Neuronal stem cell (in vitro differentiated cells): ENCODE results near the gene TRPM7.

Source experiments
- DNase-seq: peaks from one replicate; pipeline ENCODE4 v3.0.0-alpha.2; 2013; ENCODE audit warnings: low spot score
- H2AFZ ChIP-seq: one replicate; pipeline ENCODE4 v1.6.1; 2013; ENCODE audit warnings: mild to moderate bottlenecking, low read length, inconsistent platforms
- H2AK5ac ChIP-seq: 2 replicates; pipeline ENCODE4 v1.6.1; 2013; ENCODE audit warnings: low read depth, mild to moderate bottlenecking, inconsistent platforms, low read length, moderate library complexity, mixed read lengths
- H2BK120ac ChIP-seq: 2 replicates; pipeline ENCODE4 v1.6.1; 2013; ENCODE audit warnings: low read depth, mild to moderate bottlenecking, inconsistent platforms, low read length, moderate library complexity, mixed read lengths
- H2BK12ac ChIP-seq: one replicate; pipeline ENCODE4 v1.6.1; 2013; ENCODE audit warnings: low read length, inconsistent platforms
- H2BK15ac ChIP-seq: 2 replicates; pipeline ENCODE4 v1.6.1; 2013; ENCODE audit warnings: mild to moderate bottlenecking, low read length, inconsistent platforms, mixed read lengths
- H2BK5ac ChIP-seq: one replicate; pipeline ENCODE4 v1.6.1; 2013; ENCODE audit warnings: inconsistent platforms, mild to moderate bottlenecking, low read length, moderate library complexity
- H3K14ac ChIP-seq: one replicate; pipeline ENCODE4 v1.6.1; 2013; ENCODE audit warnings: low read length, inconsistent platforms
- H3K18ac ChIP-seq: 2 replicates; pipeline ENCODE4 v1.6.1; 2013; ENCODE audit warnings: low read length, inconsistent platforms
- H3K23ac ChIP-seq: 2 replicates; pipeline ENCODE4 v1.6.1; 2013; ENCODE audit warnings: low read depth, mild to moderate bottlenecking, mixed read lengths, low read length, inconsistent platforms; ENCODE audit not compliant: poor library complexity
- H3K27ac ChIP-seq: replicated peaks from 3 replicates; pipeline ENCODE4 v1.5.1; 2013; ENCODE audit warnings: low read length, inconsistent platforms
- H3K27me3 ChIP-seq, 3 experiments: 2 replicates each; pipeline ENCODE4 v1.6.1; 2013; ENCODE audit warnings: low read length in 3 of 3, mild to moderate bottlenecking in 2 of 3, inconsistent platforms in 1 of 3, low read depth in 1 of 3, mixed read lengths in 1 of 3, moderate library complexity in 1 of 3; ENCODE audit not compliant: control insufficient read depth in 3 of 3, insufficient read depth in 3 of 3
- H3K36me3 ChIP-seq, 2 donors: replicated peaks in 1 of 2; 2 replicates each; pipeline ENCODE4 v1.6.1; 2013; ENCODE audit warnings: low read length in 2 of 2; ENCODE audit not compliant: control insufficient read depth in 2 of 2, insufficient read depth in 2 of 2
- H3K4ac ChIP-seq: 2 replicates; pipeline ENCODE4 v1.6.1; 2013; ENCODE audit warnings: inconsistent platforms, mild to moderate bottlenecking, low read length, moderate library complexity
- H3K4me1 ChIP-seq, 2 donors: 1 replicate in 1 of 2; 2 replicates in 1 of 2; pipeline ENCODE4 v1.6.1; 2013; ENCODE audit warnings: low read length in 2 of 2, low read depth in 1 of 2; ENCODE audit not compliant: control insufficient read depth in 2 of 2, insufficient read depth in 1 of 2
- H3K4me2 ChIP-seq: one replicate; pipeline ENCODE4 v1.6.1; 2013; ENCODE audit warnings: mild to moderate bottlenecking, low read length, inconsistent platforms; ENCODE audit not compliant: insufficient read depth, poor library complexity, severe bottlenecking
- H3K4me3 ChIP-seq, 2 donors: 2 replicates each; pipeline ENCODE4 v1.5.1; 2013; ENCODE audit warnings: low read length in 2 of 2, mild to moderate bottlenecking in 2 of 2, inconsistent platforms in 1 of 2, moderate library complexity in 1 of 2
- H3K79me1 ChIP-seq: one replicate; pipeline ENCODE4 v1.6.1; 2013; ENCODE audit warnings: low read depth, mild to moderate bottlenecking, inconsistent platforms, low read length, moderate library complexity
- H3K9ac ChIP-seq: one replicate; pipeline ENCODE4 v1.6.1; 2013; ENCODE audit warnings: mild to moderate bottlenecking, low read depth, low read length, inconsistent platforms; ENCODE audit not compliant: poor library complexity
- H3K9me3 ChIP-seq, 2 donors: replicated peaks in 1 of 2; 2 replicates each; pipeline versions ENCODE3 to v1.6.1; 2013; ENCODE audit warnings: low read length in 2 of 2, mild to moderate bottlenecking in 2 of 2, inconsistent platforms in 1 of 2, low read depth in 1 of 2, mixed read lengths in 1 of 2, moderate library complexity in 1 of 2; ENCODE audit not compliant: control insufficient read depth in 2 of 2, insufficient read depth in 1 of 2
- H4K8ac ChIP-seq: one replicate; pipeline ENCODE4 v1.6.1; 2013; ENCODE audit warnings: low read depth, mild to moderate bottlenecking, inconsistent platforms, low read length, moderate library complexity
- H4K91ac ChIP-seq: one replicate; pipeline ENCODE4 v1.6.1; 2013; ENCODE audit warnings: low read length, low read depth, mild to moderate bottlenecking, inconsistent platforms; ENCODE audit not compliant: poor library complexity
- WGBS, 2 donors: extraction: QIAGEN DNeasy Blood & Tissue Kit; methylation state at CpG; one replicate each; pipeline ENCODE4 v1.1.7; 2013; ENCODE audit warnings: missing lambda C conversion rate in 2 of 2, mixed read lengths in 1 of 2; ENCODE audit not compliant: insufficient read length in 2 of 2, insufficient replicate concordance in 1 of 2; ENCODE audit errors: extremely low coverage in 2 of 2; 5-methylcytosine and 5-hydroxymethylcytosine counted together

TRPM7 gene

DNA sequence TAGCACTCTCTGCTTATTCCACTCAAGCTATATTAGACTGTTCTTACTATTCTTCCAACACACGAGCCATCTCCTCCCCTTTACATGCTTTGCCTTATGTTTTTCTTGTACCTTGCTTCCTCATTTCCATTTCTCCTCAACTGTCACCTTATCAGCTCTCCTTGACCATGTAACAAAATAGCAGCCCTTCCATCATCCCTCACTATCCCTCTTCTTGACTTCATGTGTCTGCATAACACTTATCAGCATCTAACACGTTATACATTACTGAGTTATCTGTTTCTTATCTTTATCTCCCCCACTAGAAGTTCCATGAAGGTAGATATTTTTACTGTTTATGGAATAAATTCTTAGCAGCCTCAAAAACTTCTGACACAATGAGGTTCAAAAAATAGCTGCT lies 45.3 kb downstream of the TRPM7 start:
- no peak overlapping the region for H2BK120ac ChIP-seq
- H2BK15ac ChIP-seq: no peak overlapping the region
- H3K79me1 ChIP-seq: no peaks in the 10 kb centered on the region
- no peak overlapping the region for H4K91ac ChIP-seq
- no peak overlapping the region for H2BK5ac ChIP-seq
- no peak overlapping the region for H3K27ac ChIP-seq
- no peak overlapping the region for H3K4ac ChIP-seq
- H2BK12ac ChIP-seq: no peak overlapping the region
- peaks cover 5 to 91% of the 10 kb centered on the region in 2 donors for H3K36me3 ChIP-seq
- no peaks in the 10 kb centered on the region for H3K4me1 ChIP-seq
- H4K8ac ChIP-seq: no peak overlapping the region
- no peak overlapping the region for H3K9ac ChIP-seq
- no CpG with 5 or more reads among the region's 2 CpGs for WGBS, 2 donors
- no peak overlapping the region for H3K18ac ChIP-seq
- no peaks in the 10 kb centered on the region for H3K9me3 ChIP-seq
- no peak for DNase-seq
- no peaks in the 10 kb centered on the region for H3K27me3 ChIP-seq
- no peak overlapping the region for H3K14ac ChIP-seq
- no peak overlapping the region for H3K23ac ChIP-seq
- H2AK5ac ChIP-seq: no peak overlapping the region
- H2AFZ ChIP-seq: no peak overlapping the region
- no peak overlapping the region for H3K4me2 ChIP-seq
- H3K4me3 ChIP-seq: no peak overlapping the region

DNA sequence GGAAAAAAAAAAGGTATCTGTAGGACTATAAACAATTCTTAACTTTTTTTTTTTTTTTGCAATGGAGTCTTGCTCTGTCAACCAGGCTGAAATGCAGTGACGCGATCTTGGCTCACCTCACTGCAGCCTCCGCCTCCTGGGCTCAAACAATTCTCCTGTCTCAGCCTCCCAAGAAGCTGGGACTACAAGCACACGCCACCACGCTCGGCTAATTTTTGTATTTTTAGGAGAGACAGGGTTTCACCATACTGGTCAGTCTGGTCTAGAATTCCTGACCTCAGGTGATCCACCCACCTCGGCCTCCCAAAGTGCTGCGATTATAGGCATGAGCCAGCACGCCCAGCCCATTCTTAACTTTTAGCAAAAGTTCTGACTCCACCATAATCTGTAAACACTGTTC lies 50.5 kb downstream of the TRPM7 start:
- no CpG with 5 or more reads among the region's 9 CpGs for WGBS, 2 donors
- H3K4me3 ChIP-seq: no peak overlapping the region
- no peak overlapping the region for H2BK15ac ChIP-seq
- no peak for DNase-seq
- no peak overlapping the region for H2BK120ac ChIP-seq
- H3K9ac ChIP-seq: no peak overlapping the region
- H3K4me2 ChIP-seq: no peak overlapping the region
- H3K27me3 ChIP-seq: no peaks in the 10 kb centered on the region
- no peak overlapping the region for H4K91ac ChIP-seq
- no peak overlapping the region for H3K4ac ChIP-seq
- H2BK5ac ChIP-seq: no peak overlapping the region
- no peak overlapping the region for H2AK5ac ChIP-seq
- no peak overlapping the region for H3K27ac ChIP-seq
- H4K8ac ChIP-seq: no peak overlapping the region
- no peak overlapping the region for H2AFZ ChIP-seq
- H3K23ac ChIP-seq: no peak overlapping the region
- no peaks in the 10 kb centered on the region for H3K79me1 ChIP-seq
- H2BK12ac ChIP-seq: no peak overlapping the region
- H3K4me1 ChIP-seq: no peaks in the 10 kb centered on the region
- no peak overlapping the region for H3K14ac ChIP-seq
- no peak overlapping the region for H3K18ac ChIP-seq
- H3K9me3 ChIP-seq: no peaks in the 10 kb centered on the region
- H3K36me3 ChIP-seq: peaks cover 1 to 93% of the 10 kb centered on the region in 2 donors

GRCh38 chr15:50633653-50634052 lies 52.9 kb downstream of the TRPM7 start:
- Histone ChIP-seq H2AK5ac (no peak overlapping the region), H4K91ac (no peak overlapping the region), H2BK12ac (no peak overlapping the region), H3K79me1 (no peaks in the 10 kb centered on the region), H3K9me3 (no peaks in the 10 kb centered on the region), H3K4me1 (no peaks in the 10 kb centered on the region), H3K23ac (no peak overlapping the region), H3K14ac (no peak overlapping the region), H3K4me3 (no peak overlapping the region), H3K18ac (no peak overlapping the region), H2BK15ac (no peak overlapping the region), H4K8ac (no peak overlapping the region), H3K27ac (no peak overlapping the region), H2BK120ac (no peak overlapping the region), H3K4ac (no peak overlapping the region), H2AFZ (no peak overlapping the region), H3K27me3 (no peaks in the 10 kb centered on the region), H3K9ac (no peak overlapping the region), H3K4me2 (no peak overlapping the region), H2BK5ac (no peak overlapping the region), H3K36me3 (peaks cover 4 to 93% of the 10 kb centered on the region in 2 donors)
- DNase-seq: no peak
- WGBS, 2 donors: no CpG with 5 or more reads among the region's 3 CpGs

DNA sequence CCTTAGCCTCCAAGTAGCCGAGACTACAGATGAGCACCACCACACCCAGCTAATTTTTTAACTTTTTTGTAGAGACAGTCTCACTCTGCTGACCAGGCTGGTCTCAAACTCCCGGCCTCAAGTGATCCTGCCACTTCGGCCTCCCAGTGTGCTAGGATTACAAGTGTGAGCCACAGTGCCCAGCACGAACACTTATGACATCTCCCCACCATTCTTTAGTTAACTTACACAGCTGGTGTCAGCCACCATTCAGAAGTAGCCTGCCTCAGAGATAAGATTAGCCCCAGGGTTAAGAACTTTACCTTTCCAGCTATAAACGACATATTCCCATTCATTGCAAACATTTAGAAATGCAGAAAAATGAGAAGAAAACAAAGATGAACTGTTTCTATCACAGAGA lies 58.2 kb downstream of the TRPM7 start:
- Histone ChIP-seq H3K27me3 (no peaks in the 10 kb centered on the region), H2BK5ac (no peak overlapping the region), H3K36me3 (peaks cover 4 to 96% of the 10 kb centered on the region in 2 donors), H4K91ac (no peak overlapping the region), H2BK12ac (no peak overlapping the region), H3K79me1 (no peaks in the 10 kb centered on the region), H3K27ac (no peak overlapping the region), H3K4me3 (no peak overlapping the region), H3K14ac (no peak overlapping the region), H3K4me1 (no peaks in the 10 kb centered on the region), H3K9me3 (no peaks in the 10 kb centered on the region), H2BK15ac (no peak overlapping the region), H3K4ac (no peak overlapping the region), H3K4me2 (no peak overlapping the region), H2BK120ac (no peak overlapping the region), H3K23ac (no peak overlapping the region), H2AFZ (no peak overlapping the region), H3K9ac (no peak overlapping the region), H3K18ac (no peak overlapping the region), H4K8ac (no peak overlapping the region), H2AK5ac (no peak overlapping the region)
- no CpG with 5 or more reads among the region's 5 CpGs for WGBS, 2 donors
- DNase-seq: no peak
